Liver (tissue), 9 donors: ENCODE measurements around the gene OPTN. TPM values are rescaled to one million over a fixed set of nuclear protein-coding genes. Genes with fewer than 3 reads are reported as not detected.

Experiments used
- DNase-seq: peaks from one replicate; pipeline ENCODE4 v3.0.0-alpha.2; 2017; ENCODE audit warnings: low spot score
- H3K27ac ChIP-seq, 2 donors: one replicate each; pipeline ENCODE4 v1.7.0; 2013; ENCODE audit warnings: inconsistent platforms in 2 of 2, low read length in 2 of 2, control low read depth in 1 of 2, low read depth in 1 of 2, mild to moderate bottlenecking in 1 of 2
- H3K27me3 ChIP-seq, 4 donors: one replicate each; pipeline versions ENCODE4 v1.6.1 to v1.7.0; 2013; ENCODE audit warnings: low read length in 3 of 4, inconsistent platforms in 1 of 4, mild to moderate bottlenecking in 1 of 4, moderate library complexity in 1 of 4; ENCODE audit not compliant: control insufficient read depth in 4 of 4, insufficient read depth in 4 of 4
- H3K36me3 ChIP-seq, 4 donors: one replicate each; pipeline versions ENCODE4 v1.6.1 to v1.7.0; 2013; ENCODE audit warnings: low read length in 3 of 4, mild to moderate bottlenecking in 3 of 4, low read depth in 1 of 4, moderate library complexity in 1 of 4; ENCODE audit not compliant: control insufficient read depth in 4 of 4, insufficient read depth in 3 of 4
- H3K4me1 ChIP-seq, 4 donors: one replicate each; pipeline versions ENCODE4 v1.6.1 to v1.7.0; 2013; ENCODE audit warnings: low read length in 3 of 4, mild to moderate bottlenecking in 3 of 4, moderate library complexity in 1 of 4; ENCODE audit not compliant: control insufficient read depth in 4 of 4, insufficient read depth in 4 of 4
- H3K4me3 ChIP-seq, 3 donors: one replicate each; pipeline versions ENCODE4 v1.6.1 to v1.7.0; 2013; ENCODE audit warnings: low read length in 3 of 3, control low read depth in 1 of 3, low read depth in 1 of 3, mild to moderate bottlenecking in 1 of 3
- H3K9ac ChIP-seq, 2 donors: one replicate each; pipeline ENCODE4 v1.7.0; 2013; ENCODE audit warnings: low read length in 2 of 2, mild to moderate bottlenecking in 2 of 2, moderate library complexity in 2 of 2, control low read depth in 1 of 2, low read depth in 1 of 2
- H3K9me3 ChIP-seq, 4 donors: one replicate each; pipeline versions ENCODE4 v1.6.1 to v1.7.0; 2013; ENCODE audit warnings: low read length in 3 of 4; ENCODE audit not compliant: control insufficient read depth in 4 of 4
- EGR1 ChIP-seq, 2 donors: IDR thresholded peaks; 2 replicates each; pipeline ENCODE4 v1.6.1; 2016 to 2018; ENCODE audit warnings: antibody characterized with exemption in 2 of 2, low read depth in 2 of 2
- FOXA1 ChIP-seq: IDR thresholded peaks from 2 replicates; pipeline ENCODE4 v1.6.1; 2016; ENCODE audit warnings: antibody characterized with exemption
- FOXA2 ChIP-seq: IDR thresholded peaks from 2 replicates; pipeline ENCODE4 v1.6.1; 2016; ENCODE audit warnings: antibody characterized with exemption
- GABPA ChIP-seq, 2 donors: IDR thresholded peaks in 1 of 2; conservative IDR thresholded peaks in 1 of 2; 2 replicates each; pipeline ENCODE4 v1.6.1; 2016; ENCODE audit warnings: antibody characterized with exemption in 2 of 2, mild to moderate bottlenecking in 1 of 2, moderate library complexity in 1 of 2
- HNF4A ChIP-seq, 2 donors: conservative IDR thresholded peaks; 2 replicates each; pipeline ENCODE4 v1.6.1; 2016; ENCODE audit warnings: antibody characterized with exemption in 2 of 2, mild to moderate bottlenecking in 2 of 2
- HNF4G ChIP-seq: IDR thresholded peaks from 2 replicates; pipeline ENCODE4 v1.6.1; 2016; ENCODE audit warnings: antibody characterized with exemption
- JUND ChIP-seq, 2 donors: IDR thresholded peaks; 2 replicates each; pipeline ENCODE4 v1.6.1; 2016; ENCODE audit warnings: antibody characterized with exemption in 2 of 2
- NR2F2 ChIP-seq: IDR thresholded peaks from 2 replicates; pipeline ENCODE4 v1.6.1; 2016; ENCODE audit warnings: antibody characterized with exemption
- RAD21 ChIP-seq, 2 donors: IDR thresholded peaks; 2 replicates each; pipeline ENCODE4 v1.6.1; 2016; ENCODE audit warnings: antibody characterized with exemption in 2 of 2, mild to moderate bottlenecking in 2 of 2
- RXRA ChIP-seq, 2 donors: IDR thresholded peaks; 2 replicates each; pipeline ENCODE4 v1.6.1; 2017 to 2018; ENCODE audit warnings: antibody characterized with exemption in 2 of 2, mild to moderate bottlenecking in 1 of 2
- SP1 ChIP-seq: IDR thresholded peaks from 2 replicates; pipeline ENCODE4 v1.6.1; 2018; ENCODE audit warnings: antibody characterized with exemption, mild to moderate bottlenecking
- TAF1 ChIP-seq: conservative IDR thresholded peaks from 2 replicates; pipeline ENCODE4 v1.6.1; 2016; ENCODE audit warnings: antibody characterized with exemption, mild to moderate bottlenecking
- YY1 ChIP-seq: IDR thresholded peaks from 2 replicates; pipeline ENCODE4 v1.6.1; 2016; ENCODE audit warnings: antibody characterized with exemption, mild to moderate bottlenecking
- WGBS: extraction: QIAGEN DNeasy Blood & Tissue Kit; methylation state at CpG from one replicate; pipeline ENCODE4 v1.1.7; 2013; 5-methylcytosine and 5-hydroxymethylcytosine counted together
- polyA plus RNA-seq, 2 donors: library from polyadenylated mRNA; stranded (reverse) in 1 of 2; unstranded in 1 of 2; fragments of 200-250 nt in 1 of 2; fragments of >200 nt in 1 of 2; fragmentation: Nextera tagmentation in 1 of 2; extraction: Ambion mirVana in 1 of 2; gene quantifications; one replicate each; pipeline versions ENCODE4 v1.2.1 to v1.2.3, GENCODE V29; 2013 to 2015
- total RNA-seq, 2 donors: library from RNA; depleted of rRNA; stranded (reverse); fragments of >200 nt; gene quantifications; one replicate each; pipeline ENCODE4 v1.2.3, GENCODE V29; 2014
- TF ChIP-seq, protein P1 (sequence below): IDR thresholded peaks from 2 replicates; pipeline ENCODE4 v1.6.1; 2016; ENCODE audit warnings: antibody characterized with exemption, mild to moderate bottlenecking
- TF ChIP-seq, protein P2 (sequence below): IDR thresholded peaks from 2 replicates; pipeline ENCODE4 v1.6.1; 2016; ENCODE audit warnings: antibody characterized with exemption
- TF ChIP-seq, protein P3 (sequence below): fragments of 150-350 bp; IDR thresholded peaks from 2 replicates; pipeline ENCODE4 v1.5.1; 2017; ENCODE audit warnings: improper control_type of control experiment, low read depth, low read length; ENCODE audit not compliant: missing input control
- TF ChIP-seq, protein P4 (sequence below): IDR thresholded peaks from 2 replicates; pipeline ENCODE4 v1.6.1; 2016; ENCODE audit warnings: antibody characterized with exemption
- TF ChIP-seq, protein P5 (sequence below): IDR thresholded peaks from 2 replicates; pipeline ENCODE4 v1.6.1; 2016; ENCODE audit warnings: antibody characterized with exemption
- donor health status: healthy.
- donor health status: healthy.
- donor health status: healthy.
- donor health status: healthy.
- donor health status: healthy.

The OPTN gene
- total and polyA plus RNA-seq, 4 donors = 21.5 to 42.0 (median 34.2) TPM

DNA sequence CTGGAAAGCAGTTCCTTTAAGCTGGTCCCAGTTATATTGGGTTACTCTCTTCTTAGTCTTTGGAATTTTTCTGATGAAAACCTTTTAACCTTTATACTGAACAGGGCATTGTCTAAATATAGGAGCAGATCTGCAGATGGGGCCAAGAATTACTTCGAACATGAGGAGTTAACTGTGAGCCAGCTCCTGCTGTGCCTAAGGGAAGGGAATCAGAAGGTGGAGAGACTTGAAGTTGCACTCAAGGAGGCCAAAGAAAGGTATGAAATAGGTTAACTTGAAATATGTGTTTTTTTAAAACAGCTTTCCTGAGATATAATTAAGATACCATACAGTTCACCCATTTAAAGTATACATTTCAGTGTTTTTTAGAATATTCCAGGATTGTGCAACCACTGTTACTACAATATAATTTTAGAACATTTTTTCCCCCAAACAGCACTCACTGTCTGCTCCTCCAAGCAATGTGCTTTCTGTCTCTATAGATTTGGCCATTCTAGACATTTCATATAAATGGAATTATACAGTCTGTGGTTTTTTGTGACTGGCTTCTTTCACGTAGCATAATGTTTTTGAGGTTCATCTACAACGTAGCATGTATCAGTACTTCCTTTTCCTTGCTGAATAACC, 18.9 kb downstream of the OPTN start:
- no peaks in the 10 kb centered on the region for H3K9me3 ChIP-seq
- H3K27ac ChIP-seq = no peak overlapping the region
- H3K36me3 ChIP-seq = peaks cover 8 to 42% (median 39%) of the 10 kb centered on the region in 4 donors
- DNase-seq = no peak
- WGBS = 92% methylated on average over 3 of the region's 3 CpGs
- H3K4me3 ChIP-seq = no peak overlapping the region
- TF ChIP-seq GABPA (IDR thresholded peaks at IDR 0.05 in 1 of 2, conservative IDR thresholded peaks at IDR 0.05 in 1 of 2) (no peak), RXRA (IDR thresholded peaks at IDR 0.05) (no peak), FOXA2 (no peak), EGR1 (IDR thresholded peaks at IDR 0.05; ENCODE audit: low read depth in 2 of 2) (no peak), FOXA1 (no peak), TAF1 (no peak), HNF4A (conservative IDR thresholded peaks at IDR 0.05) (no peak), NR2F2 (no peak), HNF4G (no peak), RAD21 (IDR thresholded peaks at IDR 0.05) (no peak), JUND (IDR thresholded peaks at IDR 0.05) (no peak), SP1 (no peak), YY1 (no peak)
- TF ChIP-seq, protein P1, sequence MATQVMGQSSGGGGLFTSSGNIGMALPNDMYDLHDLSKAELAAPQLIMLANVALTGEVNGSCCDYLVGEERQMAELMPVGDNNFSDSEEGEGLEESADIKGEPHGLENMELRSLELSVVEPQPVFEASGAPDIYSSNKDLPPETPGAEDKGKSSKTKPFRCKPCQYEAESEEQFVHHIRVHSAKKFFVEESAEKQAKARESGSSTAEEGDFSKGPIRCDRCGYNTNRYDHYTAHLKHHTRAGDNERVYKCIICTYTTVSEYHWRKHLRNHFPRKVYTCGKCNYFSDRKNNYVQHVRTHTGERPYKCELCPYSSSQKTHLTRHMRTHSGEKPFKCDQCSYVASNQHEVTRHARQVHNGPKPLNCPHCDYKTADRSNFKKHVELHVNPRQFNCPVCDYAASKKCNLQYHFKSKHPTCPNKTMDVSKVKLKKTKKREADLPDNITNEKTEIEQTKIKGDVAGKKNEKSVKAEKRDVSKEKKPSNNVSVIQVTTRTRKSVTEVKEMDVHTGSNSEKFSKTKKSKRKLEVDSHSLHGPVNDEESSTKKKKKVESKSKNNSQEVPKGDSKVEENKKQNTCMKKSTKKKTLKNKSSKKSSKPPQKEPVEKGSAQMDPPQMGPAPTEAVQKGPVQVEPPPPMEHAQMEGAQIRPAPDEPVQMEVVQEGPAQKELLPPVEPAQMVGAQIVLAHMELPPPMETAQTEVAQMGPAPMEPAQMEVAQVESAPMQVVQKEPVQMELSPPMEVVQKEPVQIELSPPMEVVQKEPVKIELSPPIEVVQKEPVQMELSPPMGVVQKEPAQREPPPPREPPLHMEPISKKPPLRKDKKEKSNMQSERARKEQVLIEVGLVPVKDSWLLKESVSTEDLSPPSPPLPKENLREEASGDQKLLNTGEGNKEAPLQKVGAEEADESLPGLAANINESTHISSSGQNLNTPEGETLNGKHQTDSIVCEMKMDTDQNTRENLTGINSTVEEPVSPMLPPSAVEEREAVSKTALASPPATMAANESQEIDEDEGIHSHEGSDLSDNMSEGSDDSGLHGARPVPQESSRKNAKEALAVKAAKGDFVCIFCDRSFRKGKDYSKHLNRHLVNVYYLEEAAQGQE = no peak
- TF ChIP-seq, protein P2, sequence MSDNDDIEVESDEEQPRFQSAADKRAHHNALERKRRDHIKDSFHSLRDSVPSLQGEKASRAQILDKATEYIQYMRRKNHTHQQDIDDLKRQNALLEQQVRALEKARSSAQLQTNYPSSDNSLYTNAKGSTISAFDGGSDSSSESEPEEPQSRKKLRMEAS = no peak
- TF ChIP-seq, protein P3, sequence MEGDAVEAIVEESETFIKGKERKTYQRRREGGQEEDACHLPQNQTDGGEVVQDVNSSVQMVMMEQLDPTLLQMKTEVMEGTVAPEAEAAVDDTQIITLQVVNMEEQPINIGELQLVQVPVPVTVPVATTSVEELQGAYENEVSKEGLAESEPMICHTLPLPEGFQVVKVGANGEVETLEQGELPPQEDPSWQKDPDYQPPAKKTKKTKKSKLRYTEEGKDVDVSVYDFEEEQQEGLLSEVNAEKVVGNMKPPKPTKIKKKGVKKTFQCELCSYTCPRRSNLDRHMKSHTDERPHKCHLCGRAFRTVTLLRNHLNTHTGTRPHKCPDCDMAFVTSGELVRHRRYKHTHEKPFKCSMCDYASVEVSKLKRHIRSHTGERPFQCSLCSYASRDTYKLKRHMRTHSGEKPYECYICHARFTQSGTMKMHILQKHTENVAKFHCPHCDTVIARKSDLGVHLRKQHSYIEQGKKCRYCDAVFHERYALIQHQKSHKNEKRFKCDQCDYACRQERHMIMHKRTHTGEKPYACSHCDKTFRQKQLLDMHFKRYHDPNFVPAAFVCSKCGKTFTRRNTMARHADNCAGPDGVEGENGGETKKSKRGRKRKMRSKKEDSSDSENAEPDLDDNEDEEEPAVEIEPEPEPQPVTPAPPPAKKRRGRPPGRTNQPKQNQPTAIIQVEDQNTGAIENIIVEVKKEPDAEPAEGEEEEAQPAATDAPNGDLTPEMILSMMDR = no peak
- TF ChIP-seq, protein P4, sequence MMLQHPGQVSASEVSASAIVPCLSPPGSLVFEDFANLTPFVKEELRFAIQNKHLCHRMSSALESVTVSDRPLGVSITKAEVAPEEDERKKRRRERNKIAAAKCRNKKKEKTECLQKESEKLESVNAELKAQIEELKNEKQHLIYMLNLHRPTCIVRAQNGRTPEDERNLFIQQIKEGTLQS = no peak
- TF ChIP-seq, protein P5, sequence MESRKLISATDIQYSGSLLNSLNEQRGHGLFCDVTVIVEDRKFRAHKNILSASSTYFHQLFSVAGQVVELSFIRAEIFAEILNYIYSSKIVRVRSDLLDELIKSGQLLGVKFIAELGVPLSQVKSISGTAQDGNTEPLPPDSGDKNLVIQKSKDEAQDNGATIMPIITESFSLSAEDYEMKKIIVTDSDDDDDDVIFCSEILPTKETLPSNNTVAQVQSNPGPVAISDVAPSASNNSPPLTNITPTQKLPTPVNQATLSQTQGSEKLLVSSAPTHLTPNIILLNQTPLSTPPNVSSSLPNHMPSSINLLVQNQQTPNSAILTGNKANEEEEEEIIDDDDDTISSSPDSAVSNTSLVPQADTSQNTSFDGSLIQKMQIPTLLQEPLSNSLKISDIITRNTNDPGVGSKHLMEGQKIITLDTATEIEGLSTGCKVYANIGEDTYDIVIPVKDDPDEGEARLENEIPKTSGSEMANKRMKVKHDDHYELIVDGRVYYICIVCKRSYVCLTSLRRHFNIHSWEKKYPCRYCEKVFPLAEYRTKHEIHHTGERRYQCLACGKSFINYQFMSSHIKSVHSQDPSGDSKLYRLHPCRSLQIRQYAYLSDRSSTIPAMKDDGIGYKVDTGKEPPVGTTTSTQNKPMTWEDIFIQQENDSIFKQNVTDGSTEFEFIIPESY = no peak
- H3K4me1 ChIP-seq = peaks cover 3 to 21% (median 10%) of the 10 kb centered on the region in 4 donors
- no peak overlapping the region for H3K9ac ChIP-seq
- no peaks in the 10 kb centered on the region for H3K27me3 ChIP-seq
